ENCODE results near the gene WWC2.
"Not testable (repeated sequence)": the region's sequence is repeated elsewhere in the genome, so short reads cannot be mapped to it uniquely, and the experiment has no call there.

Gene WWC2

GRCh38 chr4:183299464-183299863, 200.4 kb downstream of the WWC2 start:
- no peak for DNase-seq (ENCODE audit: low spot score)

GRCh38 chr4:183300070-183300469, 201.0 kb downstream of the WWC2 start:
- DNase-seq (ENCODE audit: low spot score): no peak

- no peak for DNase-seq (ENCODE audit: low spot score)
Observed at GRCh38 chr4:183300655-183301054, 201.6 kb downstream of the WWC2 start.

- DNase-seq (ENCODE audit: low spot score): no peak
Observed at GRCh38 chr4:183303301-183303700, 204.2 kb downstream of the WWC2 start.

GRCh38 chr4:183304067-183304466, 205.0 kb downstream of the WWC2 start:
- DNase-seq (ENCODE audit: low spot score): no peak

GRCh38 chr4:183304538-183304937, 205.5 kb downstream of the WWC2 start:
- no peak for DNase-seq (ENCODE audit: low spot score)

GRCh38 chr4:183306811-183307210, 207.8 kb downstream of the WWC2 start:
- DNase-seq (ENCODE audit: low spot score): no peak

- no peak for DNase-seq (ENCODE audit: low spot score)
Observed at GRCh38 chr4:183312841-183313240, 213.8 kb downstream of the WWC2 start.

GRCh38 chr4:183314336-183314735, 215.3 kb downstream of the WWC2 start:
- no peak for DNase-seq (ENCODE audit: low spot score)

- no peak for DNase-seq (ENCODE audit: low spot score)
Observed at GRCh38 chr4:183314806-183315205, 215.7 kb downstream of the WWC2 start.

- DNase-seq (ENCODE audit: low spot score): no peak
Observed at GRCh38 chr4:183318656-183319055, 219.6 kb downstream of the WWC2 start.

GRCh38 chr4:183320211-183321059, 221.4 kb downstream of the WWC2 start, which contains the start of gene CLDN22:
CLDN22 (minus strand) TSS chr4:183320276; CDS start chr4:183320218, 58 bp downstream.
- DNase-seq (ENCODE audit: low spot score): no peak

GRCh38 chr4:183321079-183321478, 222.0 kb downstream of the WWC2 start:
- no peak for DNase-seq (ENCODE audit: low spot score)

GRCh38 chr4:183321516-183321915, 222.5 kb downstream of the WWC2 start:
- DNase-seq (ENCODE audit: low spot score): no peak

GRCh38 chr4:183322326-183322725, 223.3 kb downstream of the WWC2 start, which contains the start of gene CLDN24:
CLDN24 (minus strand) TSS chr4:183322426; CDS start chr4:183322426, 0 bp downstream.
- DNase-seq (ENCODE audit: low spot score): no peak

- no peak for DNase-seq (ENCODE audit: low spot score)
Observed at GRCh38 chr4:183323295-183323694, 224.2 kb downstream of the WWC2 start.

- not testable (repeated sequence) for DNase-seq (ENCODE audit: low spot score)
Observed at GRCh38 chr4:183324056-183324455, 225.0 kb downstream of the WWC2 start.

- DNase-seq (ENCODE audit: low spot score): no peak
Observed at GRCh38 chr4:183324619-183325018, 225.6 kb downstream of the WWC2 start.

- DNase-seq (ENCODE audit: low spot score): not testable (repeated sequence)
Observed at GRCh38 chr4:183326387-183326786, 227.3 kb downstream of the WWC2 start.

- DNase-seq (ENCODE audit: low spot score): no peak
Observed at GRCh38 chr4:183326853-183327252, 227.8 kb downstream of the WWC2 start.

- DNase-seq (ENCODE audit: low spot score): no peak
Observed at GRCh38 chr4:183327827-183328226, 228.8 kb downstream of the WWC2 start.

- no peak for DNase-seq (ENCODE audit: low spot score)
Observed at GRCh38 chr4:183328832-183329231, 229.8 kb downstream of the WWC2 start.

GRCh38 chr4:183329244-183329643, 230.2 kb downstream of the WWC2 start:
- DNase-seq (ENCODE audit: low spot score): no peak
